Measurements from ENCODE around the gene DBF4B. TPM values are rescaled to one million over a fixed set of nuclear protein-coding genes. Genes with fewer than 3 reads are reported as not detected.

The DBF4B gene
- total RNA-seq, 1 experiment from 2014 or later = 12.2 TPM

DNA sequence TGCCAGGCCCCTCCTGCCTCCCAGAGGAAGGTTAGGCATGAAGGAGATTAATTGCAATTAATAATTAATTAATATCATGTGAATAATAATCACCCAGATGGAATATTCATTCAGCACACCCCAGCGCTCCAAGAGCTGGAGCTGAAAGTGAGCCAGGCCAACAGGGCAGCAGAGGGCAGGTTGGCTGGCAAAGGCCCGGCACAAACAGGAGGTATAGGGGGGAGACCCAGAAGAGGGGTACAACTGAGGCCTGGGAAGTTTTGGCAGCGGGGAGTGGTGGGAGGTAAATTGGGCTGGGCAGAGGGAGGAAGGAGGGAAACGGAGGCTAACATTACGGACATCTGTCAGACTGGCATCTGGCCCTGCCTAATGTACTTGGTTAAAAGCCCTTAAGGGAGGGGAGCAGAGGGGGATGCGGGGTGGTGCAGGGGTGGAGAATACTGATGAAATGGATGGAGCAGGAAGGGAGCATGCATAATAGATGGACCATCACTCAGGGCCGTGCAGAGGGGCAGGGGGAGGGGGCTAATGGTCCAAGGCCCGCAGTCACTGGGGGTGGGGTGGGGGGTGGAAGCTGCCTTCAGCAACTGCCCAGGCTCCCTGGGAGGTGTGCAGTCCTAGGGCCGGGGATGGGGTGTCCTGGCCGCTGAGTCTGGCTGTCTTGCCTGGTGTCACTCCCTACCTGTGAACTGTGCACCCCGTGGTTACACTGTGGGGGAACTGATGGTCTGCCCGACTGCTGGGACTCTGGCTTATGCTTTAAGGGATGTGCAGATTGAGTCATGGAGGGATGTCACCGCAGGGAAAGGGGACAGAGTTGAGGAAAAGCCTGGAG, 52.2 kb downstream of the DBF4B start:
- no peak for DNase-seq (ENCODE audit: low spot score)

DNA sequence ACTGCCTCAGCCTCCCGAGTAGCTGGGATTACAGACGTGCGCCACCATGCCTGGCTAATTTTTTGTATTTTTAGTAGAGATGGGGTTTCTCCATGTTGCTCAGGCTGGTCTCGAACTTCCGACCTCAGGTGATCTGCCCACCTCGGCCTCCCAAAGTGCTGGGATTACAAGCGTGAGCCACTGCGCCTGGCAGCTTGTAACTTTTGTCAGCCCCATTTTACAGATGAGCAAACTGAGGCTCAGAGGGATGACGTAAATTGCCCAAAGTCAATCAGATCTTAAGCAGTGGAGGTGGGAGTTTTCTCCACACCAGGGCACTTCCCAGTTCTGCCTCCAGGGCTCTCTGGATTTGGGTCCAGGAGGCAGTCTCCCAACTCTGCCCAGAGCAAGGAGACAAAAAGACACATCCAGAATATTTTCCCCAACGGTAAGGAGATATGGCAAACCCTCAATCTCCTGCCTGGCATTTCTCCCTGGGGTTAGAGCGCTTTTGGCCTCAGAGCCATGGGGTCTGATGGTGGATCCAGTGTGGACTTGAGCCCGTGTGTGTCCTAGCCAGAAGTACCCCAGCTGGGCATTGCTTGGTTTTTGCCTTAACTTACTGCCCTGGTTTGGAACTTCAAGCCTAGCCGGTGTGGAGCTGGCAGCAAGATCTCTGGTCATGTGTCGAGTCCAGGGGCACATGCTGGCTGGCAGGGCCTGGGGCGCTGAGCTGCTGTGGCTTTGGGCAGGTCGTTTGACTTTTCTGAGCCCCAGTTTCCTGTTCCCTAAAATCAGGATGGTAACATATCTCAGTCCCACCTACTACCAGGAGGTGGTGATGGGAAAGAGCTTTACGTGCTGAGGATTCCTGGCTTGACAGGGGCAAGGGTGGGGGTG, 53.7 kb downstream of the DBF4B start:
- no peak for DNase-seq (ENCODE audit: low spot score)

DNA sequence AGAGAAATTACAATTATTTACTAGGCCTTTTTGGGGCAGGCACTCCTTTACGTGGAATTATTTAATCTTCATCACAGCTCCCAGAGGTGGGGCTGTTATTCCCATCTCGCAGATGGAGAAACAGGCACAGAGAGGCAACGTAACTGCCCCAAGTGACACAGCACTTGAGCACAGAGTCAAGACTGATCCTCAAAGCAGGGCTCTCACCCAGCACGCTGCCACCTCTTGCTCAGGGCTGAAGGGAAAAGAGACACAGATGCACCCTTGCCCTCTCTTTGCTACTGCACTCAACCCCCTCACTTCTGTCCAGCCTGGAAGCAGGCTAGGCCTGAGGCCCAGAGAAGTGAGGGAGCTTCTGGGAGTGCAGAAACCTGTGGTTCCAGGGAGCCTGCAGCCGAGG, 54.7 kb downstream of the DBF4B start:
- DNase-seq (ENCODE audit: low spot score) = no peak

DNA sequence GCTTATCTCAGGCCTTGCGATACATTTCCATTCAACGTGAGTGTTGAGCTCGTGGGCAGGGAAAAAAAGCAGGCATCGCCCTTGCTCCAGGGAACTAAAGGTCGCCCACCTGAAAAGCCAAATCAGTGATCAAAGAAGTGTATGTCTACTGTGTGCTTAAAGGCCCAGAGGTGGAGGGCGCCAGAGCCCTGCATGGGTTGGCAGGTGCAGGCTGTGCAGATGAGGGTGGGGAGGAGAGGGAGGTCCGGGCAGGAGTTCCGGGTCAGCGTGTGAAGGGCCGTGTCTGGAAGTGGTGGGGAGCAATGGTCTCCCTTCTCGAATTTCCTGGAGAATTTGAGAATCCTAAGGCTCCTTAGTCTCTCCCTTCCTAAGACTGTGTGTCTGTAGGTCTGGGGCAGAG, 57.5 kb downstream of the DBF4B start:
- no peak for DNase-seq (ENCODE audit: low spot score)

DNA sequence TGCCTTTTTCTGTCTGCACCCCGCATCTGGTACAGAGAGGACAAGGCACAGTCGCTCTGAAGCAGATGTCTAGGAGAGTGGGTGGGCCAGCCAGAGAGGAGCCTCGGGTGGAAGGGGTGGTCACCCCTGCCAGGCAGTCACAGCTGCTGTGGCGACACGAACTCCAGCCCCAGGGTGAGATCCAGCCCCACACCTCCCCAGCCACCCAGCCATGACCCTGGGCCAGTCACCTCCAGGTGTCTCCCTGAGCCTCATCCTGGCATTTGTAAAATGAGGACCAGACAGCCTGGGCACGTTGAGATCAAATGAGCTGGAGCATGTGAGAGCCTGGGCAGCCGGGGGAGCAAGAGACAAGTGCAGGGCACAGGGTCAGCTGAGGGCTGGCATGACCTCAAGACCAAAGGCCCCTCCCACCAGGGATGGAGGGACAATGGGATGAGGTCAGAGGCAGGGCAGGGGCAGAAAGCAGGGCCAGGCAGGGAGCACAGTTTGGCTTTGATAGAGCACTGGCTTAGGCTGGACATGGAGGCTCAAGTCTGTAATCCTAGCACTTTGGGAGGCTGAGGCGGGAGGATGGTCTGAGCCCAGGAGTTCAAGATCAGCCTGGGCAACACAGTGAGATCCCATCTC, 58.1 kb downstream of the DBF4B start:
- no peak for DNase-seq (ENCODE audit: low spot score)

DNA sequence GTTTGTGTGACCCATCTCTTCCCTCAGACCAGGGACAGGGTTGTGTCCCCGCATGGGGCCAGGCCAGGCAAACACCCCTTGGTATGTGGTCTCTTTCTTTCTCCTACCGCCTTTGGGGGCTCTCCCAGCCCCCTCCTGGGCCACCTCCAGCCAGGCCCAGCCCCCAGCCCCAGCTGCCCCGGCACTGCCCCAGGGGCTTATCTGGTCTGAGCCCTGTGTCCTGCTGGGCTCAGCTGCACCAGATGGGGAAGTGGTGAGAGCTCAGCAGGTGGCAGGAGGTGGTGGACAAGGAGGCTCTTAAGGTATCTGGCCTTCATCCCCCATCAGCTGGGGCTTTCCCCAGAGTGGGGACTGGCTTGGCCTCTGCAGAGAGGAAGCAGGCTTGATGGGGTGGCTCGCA, 59.0 kb downstream of the DBF4B start:
- DNase-seq (ENCODE audit: low spot score) = peak; percentile 61

DNA sequence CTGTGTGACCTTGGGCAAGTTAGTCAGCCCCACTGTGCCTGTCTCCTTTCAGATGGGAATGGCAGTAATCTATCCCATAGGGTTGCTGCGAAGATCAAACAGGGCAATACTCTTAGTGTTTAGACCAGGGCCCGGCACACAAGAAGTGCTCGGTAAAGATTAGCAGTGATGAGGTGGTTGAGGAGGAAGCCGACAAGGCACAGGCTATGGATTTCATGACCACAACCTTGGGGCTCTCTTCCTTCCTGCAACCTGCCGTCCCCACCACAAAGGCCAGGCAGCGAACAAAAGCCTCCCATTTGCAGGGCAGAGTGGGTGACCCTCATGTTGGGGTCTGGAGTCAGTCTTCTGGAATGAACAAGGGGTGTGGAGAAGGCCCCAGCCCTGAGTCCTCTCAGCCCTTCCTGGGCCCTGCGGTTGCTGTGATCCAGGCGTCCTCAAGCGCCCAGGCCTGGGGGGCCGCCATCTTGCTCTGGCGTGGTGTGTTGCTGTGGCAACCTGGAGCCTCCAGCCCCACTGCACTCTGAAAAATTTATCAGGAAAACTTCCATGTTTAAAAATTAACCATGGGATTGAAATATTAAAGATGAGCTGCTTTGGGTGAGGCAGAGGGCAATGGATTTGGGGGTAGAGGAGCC, 60.2 kb downstream of the DBF4B start:
- no peak for DNase-seq (ENCODE audit: low spot score)

DNA sequence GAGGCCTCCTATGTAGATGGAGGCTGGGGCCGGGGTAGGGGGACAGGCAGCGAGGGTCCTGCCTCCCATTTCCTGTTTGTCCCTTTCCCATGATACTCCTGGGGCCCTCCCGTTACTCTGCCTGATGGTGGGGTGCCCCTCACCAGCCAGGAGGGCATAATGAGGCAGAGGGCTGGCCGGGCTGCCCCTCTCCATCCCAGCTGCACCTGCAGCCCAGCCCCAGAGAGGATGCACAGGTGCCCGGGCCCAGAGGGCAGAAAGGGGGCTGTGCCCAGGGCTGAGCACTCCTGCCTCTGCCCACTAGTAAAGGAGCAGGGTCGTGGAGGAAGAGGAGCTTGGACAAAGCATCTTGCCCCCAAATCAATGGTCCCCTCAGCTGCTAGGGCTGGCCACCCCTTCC, 60.8 kb downstream of the DBF4B start:
- no peak for DNase-seq (ENCODE audit: low spot score)

DNA sequence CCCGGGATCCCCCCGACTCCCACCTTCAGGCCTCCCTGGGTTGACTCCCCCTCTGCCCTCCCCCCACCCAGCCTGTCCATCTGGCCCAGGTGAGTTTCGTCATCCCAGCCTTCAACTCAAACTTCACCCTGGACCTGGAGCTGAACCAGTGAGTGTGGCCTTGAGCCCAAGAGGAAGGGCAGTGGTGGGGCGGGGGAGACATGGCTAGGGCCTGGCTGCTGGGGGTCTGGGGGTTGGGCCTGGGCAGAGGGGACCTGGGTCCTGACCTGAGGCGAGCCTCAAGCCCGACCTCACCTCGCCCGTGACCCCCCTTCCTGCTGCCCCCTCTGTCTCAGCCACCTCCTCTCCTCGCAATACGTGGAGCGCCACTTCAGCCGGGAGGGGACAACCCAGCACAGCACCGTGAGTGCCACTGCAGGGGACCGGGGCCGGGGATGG, 61.2 kb downstream of the DBF4B start:
- DNase-seq (ENCODE audit: low spot score) = no peak

DNA sequence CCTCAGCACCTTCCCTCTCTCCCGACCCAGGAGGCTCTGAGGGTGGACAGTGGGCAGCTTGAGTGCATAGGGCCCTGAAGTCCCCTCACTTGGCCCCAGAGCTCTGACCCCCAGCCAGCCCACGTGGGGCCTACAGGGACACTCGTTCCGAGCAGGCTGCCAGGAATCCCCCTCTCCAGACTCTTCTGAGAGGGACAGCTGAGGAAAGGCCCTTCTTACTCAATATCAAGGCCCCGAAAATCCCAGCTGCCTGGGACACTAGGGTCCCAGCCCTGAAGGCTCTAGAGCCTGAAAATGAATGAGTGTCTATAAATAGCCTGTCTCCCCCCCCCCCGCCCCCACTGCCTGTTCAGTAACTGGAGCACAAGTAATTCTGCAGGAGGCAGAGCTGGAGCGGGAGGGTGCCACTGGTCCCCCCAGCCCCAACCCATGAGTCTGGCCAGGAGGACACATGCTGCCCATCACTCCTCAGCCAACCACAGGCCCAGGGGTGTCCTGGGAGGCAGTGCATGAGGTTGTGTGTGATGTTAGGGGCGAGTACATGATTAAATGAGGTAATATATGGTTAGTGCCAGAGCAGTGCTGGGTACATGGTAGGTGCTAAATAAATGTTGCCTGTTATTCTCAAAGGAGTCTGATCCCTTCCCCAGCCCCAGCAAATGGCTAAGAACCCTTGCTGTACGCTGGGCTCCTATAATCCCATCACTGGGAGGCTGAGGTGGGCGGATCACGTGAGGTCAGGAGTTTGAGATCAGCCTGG, 61.9 kb downstream of the DBF4B start:
- DNase-seq (ENCODE audit: low spot score) = no peak

DNA sequence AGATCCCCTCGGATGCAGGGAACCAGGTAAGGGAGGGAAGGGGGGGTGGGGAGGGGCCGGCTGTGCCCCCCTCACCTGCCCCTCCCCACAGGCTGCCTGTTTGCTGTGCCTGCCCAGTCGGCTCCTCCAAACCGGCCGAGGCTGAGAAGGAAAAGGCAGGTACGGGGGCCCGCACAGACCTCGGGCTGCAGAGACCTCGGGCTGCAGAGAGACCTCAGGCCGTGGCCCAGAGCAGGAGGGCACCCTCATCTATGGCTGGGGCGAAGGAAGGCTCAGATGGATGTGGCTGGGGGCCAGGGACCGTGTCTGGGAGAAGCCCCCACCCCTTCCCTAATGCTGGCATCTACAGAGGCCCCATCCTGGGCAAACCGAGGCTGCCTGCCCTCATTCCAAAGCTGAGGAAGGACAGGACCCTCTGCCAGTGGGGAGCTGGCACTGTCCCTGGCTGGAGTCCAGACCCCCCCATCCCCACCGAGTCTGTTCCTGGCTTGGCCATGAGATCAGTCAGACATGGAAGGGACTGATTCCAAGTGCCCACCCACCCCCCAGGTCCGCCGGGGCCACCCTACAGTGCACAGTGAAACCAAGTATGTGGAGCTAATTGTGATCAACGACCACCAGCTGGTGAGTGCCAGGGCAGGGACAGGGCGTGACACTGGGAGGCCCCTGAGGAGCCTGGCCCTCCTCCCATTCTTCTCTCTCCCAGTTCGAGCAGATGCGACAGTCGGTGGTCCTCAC, 64.0 kb downstream of the DBF4B start:
- no peak for DNase-seq (ENCODE audit: low spot score)

DNA sequence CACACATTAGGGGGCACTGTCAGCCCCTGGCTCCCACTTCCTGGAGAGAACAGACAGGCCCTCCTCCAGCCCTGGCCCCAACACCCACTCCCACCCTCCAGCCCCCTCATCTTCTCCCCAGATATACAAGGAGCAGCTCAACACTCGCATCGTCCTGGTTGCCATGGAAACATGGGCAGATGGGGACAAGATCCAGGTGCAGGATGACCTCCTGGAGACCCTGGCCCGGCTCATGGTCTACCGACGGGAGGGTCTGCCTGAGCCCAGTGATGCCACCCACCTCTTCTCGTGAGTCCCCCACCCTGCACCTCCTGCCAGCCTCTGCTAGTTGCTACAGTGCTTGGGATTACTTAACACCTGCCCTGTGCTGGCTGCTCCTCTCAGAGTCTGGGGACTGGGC, 64.7 kb downstream of the DBF4B start:
- DNase-seq (ENCODE audit: low spot score) = no peak

DNA sequence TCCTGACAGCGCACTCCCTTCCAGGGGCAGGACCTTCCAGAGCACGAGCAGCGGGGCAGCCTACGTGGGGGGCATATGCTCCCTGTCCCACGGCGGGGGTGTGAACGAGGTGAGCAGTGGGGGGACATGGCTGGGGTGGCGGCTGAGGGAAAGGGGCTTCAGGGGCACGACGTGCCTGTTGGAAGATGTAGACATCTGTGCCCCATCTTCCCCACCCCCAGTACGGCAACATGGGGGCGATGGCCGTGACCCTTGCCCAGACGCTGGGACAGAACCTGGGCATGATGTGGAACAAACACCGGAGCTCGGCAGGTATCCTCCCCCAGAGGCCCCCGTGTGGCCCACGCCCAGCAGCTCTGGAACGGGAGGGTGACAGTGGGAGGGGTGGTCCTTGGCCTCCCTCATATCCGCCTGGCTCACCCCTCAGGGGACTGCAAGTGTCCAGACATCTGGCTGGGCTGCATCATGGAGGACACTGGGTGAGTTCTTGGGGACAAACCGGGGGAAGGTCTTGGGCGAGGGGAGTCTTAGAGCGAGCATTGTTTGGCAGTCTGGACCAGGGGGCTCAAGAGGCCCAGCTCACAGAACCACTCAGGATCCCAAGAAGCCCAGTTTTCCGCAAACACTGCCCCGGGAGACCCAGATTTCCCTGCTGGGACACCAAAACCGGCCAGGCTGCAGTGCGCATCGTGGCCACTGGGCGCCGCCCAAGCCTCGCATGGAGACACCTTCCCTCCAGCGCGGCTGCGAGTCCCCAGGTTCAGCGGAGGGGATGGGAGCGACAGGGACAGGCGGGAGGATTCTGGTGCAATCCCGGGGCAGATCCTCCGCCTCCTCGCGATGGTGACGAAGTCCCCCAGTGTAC, 66.0 kb downstream of the DBF4B start:
- peak; percentile 52 for DNase-seq (ENCODE audit: low spot score)

DNA sequence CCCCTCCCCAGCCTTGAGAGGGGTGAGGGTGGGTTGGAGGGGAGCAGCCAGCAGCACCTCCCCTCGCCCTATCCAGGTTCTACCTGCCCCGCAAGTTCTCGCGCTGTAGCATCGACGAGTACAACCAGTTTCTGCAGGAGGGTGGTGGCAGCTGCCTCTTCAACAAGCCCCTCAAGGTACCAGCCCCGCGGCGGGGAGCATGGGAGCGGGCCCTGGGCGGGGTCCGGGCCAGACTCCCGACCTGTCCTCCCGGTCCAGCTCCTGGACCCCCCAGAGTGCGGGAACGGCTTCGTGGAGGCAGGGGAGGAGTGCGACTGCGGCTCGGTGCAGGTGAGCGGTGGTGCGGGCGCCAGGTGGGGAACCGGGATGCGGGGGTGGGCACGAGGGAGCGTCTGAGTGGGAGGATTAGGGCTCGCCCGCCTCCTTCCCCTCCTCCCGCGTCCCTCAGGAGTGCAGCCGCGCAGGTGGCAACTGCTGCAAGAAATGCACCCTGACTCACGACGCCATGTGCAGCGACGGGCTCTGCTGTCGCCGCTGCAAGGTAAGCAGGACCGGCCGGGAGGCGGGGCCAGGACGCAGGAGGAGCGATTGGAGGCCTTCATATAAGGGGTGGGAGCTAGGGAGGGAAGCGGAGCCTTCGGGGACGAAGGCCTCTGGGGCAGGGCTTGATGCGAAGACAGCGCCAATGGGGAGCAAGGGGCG, 66.8 kb downstream of the DBF4B start:
- DNase-seq (ENCODE audit: low spot score) = peak; percentile 92

DNA sequence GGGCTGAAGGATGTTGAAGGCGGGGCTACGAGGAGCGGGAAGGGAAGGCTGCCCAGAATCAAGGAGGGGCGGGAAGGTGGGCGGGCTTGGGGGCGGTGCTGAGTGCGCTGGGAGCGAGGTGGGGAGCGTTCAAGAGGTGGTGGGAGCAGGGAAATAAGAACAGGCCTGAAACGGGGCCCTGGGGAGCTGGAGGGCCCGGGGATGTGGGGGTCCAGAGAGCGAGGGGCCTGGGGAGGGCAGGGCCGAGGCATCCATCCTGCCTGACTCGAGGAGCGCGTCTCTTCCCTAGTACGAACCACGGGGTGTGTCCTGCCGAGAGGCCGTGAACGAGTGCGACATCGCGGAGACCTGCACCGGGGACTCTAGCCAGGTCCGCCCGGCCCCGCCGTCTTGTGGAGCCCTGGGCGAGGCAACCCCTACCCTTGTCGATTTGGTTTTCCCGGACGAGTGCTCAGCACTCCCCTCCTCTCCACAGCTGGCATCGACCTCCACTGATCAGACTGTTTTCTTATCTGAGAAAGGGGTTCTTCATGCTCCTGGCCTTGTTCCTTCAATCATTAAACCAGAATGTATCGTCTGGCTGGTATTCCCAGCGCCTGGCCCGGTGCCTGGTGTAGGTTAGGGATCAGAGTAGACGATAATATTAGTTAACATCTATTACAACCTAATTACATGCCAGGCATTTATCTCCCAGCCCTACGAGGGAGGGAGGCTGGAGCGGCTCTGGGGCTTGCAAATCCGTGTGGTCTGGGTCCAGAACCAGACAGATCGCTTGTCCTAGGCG, 67.6 kb downstream of the DBF4B start:
- no peak for DNase-seq (ENCODE audit: low spot score)

DNA sequence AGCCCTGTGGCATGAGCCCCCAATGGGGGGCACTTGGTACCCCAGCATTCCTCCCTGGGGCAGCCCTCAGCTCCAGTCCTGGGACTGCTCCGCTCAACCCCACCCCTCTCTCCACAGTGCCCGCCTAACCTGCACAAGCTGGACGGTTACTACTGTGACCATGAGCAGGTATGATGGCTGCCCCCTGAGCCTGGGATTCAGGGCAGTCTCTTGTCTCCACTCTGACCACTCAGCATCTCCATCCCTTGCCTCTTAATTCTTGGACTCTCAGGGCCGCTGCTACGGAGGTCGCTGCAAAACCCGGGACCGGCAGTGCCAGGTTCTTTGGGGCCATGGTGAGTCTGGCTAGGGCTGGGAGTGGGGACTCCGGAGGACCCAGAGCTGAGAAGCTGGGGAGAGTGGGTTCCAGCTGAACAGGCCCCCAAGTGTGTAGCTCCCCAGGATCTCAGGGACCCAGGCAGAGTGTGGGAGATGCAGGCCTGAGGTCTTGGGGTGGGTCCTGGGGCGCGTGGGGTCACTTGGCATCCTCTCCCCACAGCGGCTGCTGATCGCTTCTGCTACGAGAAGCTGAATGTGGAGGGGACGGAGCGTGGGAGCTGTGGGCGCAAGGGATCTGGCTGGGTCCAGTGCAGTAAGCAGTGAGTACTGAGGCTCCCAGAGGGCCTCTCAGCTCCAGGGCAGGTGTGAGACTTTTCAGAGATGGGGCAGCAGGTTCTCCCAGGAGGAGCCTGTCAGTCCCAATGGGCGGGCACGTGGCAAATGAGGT, 68.3 kb downstream of the DBF4B start:
- no peak for DNase-seq (ENCODE audit: low spot score)
